GM12878 (cell line): ENCODE results near the gene MID1. TPM values are rescaled to one million over a fixed set of nuclear protein-coding genes. Genes with fewer than 3 reads are reported as not detected.

ENCODE experiments used
- ATAC-seq: fragments of 200-7000 bp; cut with Tn5 transposase; 3 replicates; pipeline ENCODE4 v1.9.1; 2020; ENCODE audit warnings: mild to moderate bottlenecking, moderate library complexity
- BruUV-seq: library from RNA; stranded (reverse); fragments of 400-500 nt; replicated peaks from 2 replicates; lab custom pipeline; 2021; lab: Mats Ljungman, UMichigan
- CTCF ChIA-PET: fragments of 300-600 bp; sonication (Branson Sonifier 250); formaldehyde crosslinking; extraction: SDS; loops from one replicate; lab custom pipeline; 2021; ENCODE audit warnings: inconsistent platforms; lab: Yijun Ruan, JAX
- POLR2A ChIA-PET: fragments of 350-600 bp; formaldehyde crosslinking; extraction: SDS; loops from one replicate; lab custom pipeline; 2021; ENCODE audit warnings: inconsistent platforms; lab: Charles Lee
- RAD21 ChIA-PET: fragments of 300-600 bp; sonication (Branson Sonifier 250); formaldehyde crosslinking; loops from one replicate; lab custom pipeline; 2023; ENCODE audit warnings: antibody characterized with exemption; ENCODE audit not compliant: unreplicated experiment; lab: Charles Lee
- SMC1A ChIA-PET: fragments of 300-600 bp; sonication (Branson Sonifier 250); formaldehyde crosslinking; loops from one replicate; lab custom pipeline; 2023; ENCODE audit not compliant: unreplicated experiment, uncharacterized antibody; lab: Charles Lee
- DNase-seq: peaks from one replicate; pipeline ENCODE4 v3.0.0-alpha.2; 2011; ENCODE audit warnings: low read depth, low spot score
- FAIRE-seq: peaks from 3 replicates; lab custom pipeline; 2011; peaks lifted over from hg19 to GRCh38; lab: Jason Lieb, UNC
- H2AFZ ChIP-seq: 2 replicates; pipeline ENCODE4 v1.6.0; 2011; ENCODE audit warnings: low read depth, low read length, control low read depth; ENCODE audit not compliant: control insufficient read depth
- H3K27ac ChIP-seq: 2 replicates; pipeline ENCODE4 v1.5.1; 2011; ENCODE audit warnings: control low read depth; ENCODE audit not compliant: control insufficient read depth, insufficient read depth
- H3K27me3 ChIP-seq, 2 experiments: replicated peaks in 1 of 2; 2 replicates each; pipeline versions ENCODE4 v1.6.0 to v1.6.1; 2011; ENCODE audit warnings: low read length in 1 of 2; ENCODE audit not compliant: control insufficient read depth in 2 of 2, insufficient read depth in 2 of 2
- H3K36me3 ChIP-seq, 2 experiments: 2 replicates each; pipeline ENCODE4 v1.5.1; 2011; ENCODE audit warnings: low read length in 1 of 2; ENCODE audit not compliant: control insufficient read depth in 2 of 2, insufficient read depth in 2 of 2
- H3K4me1 ChIP-seq: 2 replicates; pipeline ENCODE4 v1.6.1; 2011; ENCODE audit warnings: mild to moderate bottlenecking, low read length, moderate library complexity, mixed read lengths; ENCODE audit not compliant: control insufficient read depth, insufficient read depth
- H3K4me2 ChIP-seq: 2 replicates; pipeline ENCODE4 v1.6.0; 2011; ENCODE audit warnings: control low read depth; ENCODE audit not compliant: control insufficient read depth, insufficient read depth
- H3K4me3 ChIP-seq: fragments of 200-600 bp; sonication (generic); 2 replicates; pipeline ENCODE4 v1.5.1; 2016
- H3K79me2 ChIP-seq: 2 replicates; pipeline ENCODE4 v1.6.0; 2011; ENCODE audit warnings: low read length; ENCODE audit not compliant: control insufficient read depth, insufficient read depth
- H3K9ac ChIP-seq: 2 replicates; pipeline ENCODE4 v1.8.0; 2011; ENCODE audit warnings: low read length, control low read depth, mixed read lengths; ENCODE audit not compliant: control insufficient read depth, insufficient read depth
- H3K9me3 ChIP-seq: replicated peaks from 3 replicates; pipeline ENCODE4 v1.5.1; 2011; ENCODE audit warnings: mild to moderate bottlenecking, low read length; ENCODE audit not compliant: control insufficient read depth, insufficient read depth
- H4K20me1 ChIP-seq: 2 replicates; pipeline ENCODE4 v1.6.0; 2011; ENCODE audit not compliant: control insufficient read depth, insufficient read depth
- CTCF ChIP-seq, 3 experiments: IDR thresholded peaks in 2 of 3; conservative IDR thresholded peaks in 1 of 3; 2 replicates each; pipeline ENCODE4 v1.5.1; 2011; ENCODE audit warnings: low read depth in 3 of 3, low read length in 3 of 3, mild to moderate bottlenecking in 3 of 3, control low read depth in 2 of 3, moderate library complexity in 2 of 3, inconsistent platforms in 1 of 3, mixed read lengths in 1 of 3; ENCODE audit not compliant: control insufficient read depth in 2 of 3, insufficient read depth in 1 of 3; ENCODE audit errors: extremely low read depth in 1 of 3
- IRF3 ChIP-seq: fragments of 450-650 bp; IDR thresholded peaks from 2 replicates; pipeline ENCODE4 v1.6.1; 2014; ENCODE audit warnings: mild to moderate bottlenecking
- MTA2 ChIP-seq: fragments of 450-650 bp; IDR thresholded peaks from 2 replicates; pipeline ENCODE4 v1.6.1; 2016; ENCODE audit warnings: low read depth, mild to moderate bottlenecking, moderate library complexity
- PAX8 ChIP-seq: fragments of 450-650 bp; IDR thresholded peaks from 2 replicates; pipeline ENCODE4 v1.6.1; 2017; ENCODE audit warnings: mild to moderate bottlenecking, moderate library complexity
- RCOR1 ChIP-seq: conservative IDR thresholded peaks from 2 replicates; pipeline ENCODE4 v1.6.1; 2012; ENCODE audit warnings: low read depth, low read length, improper control_type of control experiment
- YBX1 ChIP-seq: fragments of 450-650 bp; IDR thresholded peaks from 2 replicates; pipeline ENCODE4 v1.6.1; 2016; ENCODE audit warnings: antibody characterized with exemption
- WGBS: methylation state at CpG from one replicate; pipeline ENCODE4 v1.1.6; 2016; ENCODE audit warnings: low lambda C conversion rate; ENCODE audit not compliant: insufficient replicate concordance, insufficient coverage; ENCODE audit errors: missing lambda C conversion rate; 5-methylcytosine and 5-hydroxymethylcytosine counted together
- in situ Hi-C: fragments of 300-500 bp; cut with MboI; formaldehyde crosslinking; loops from 9 replicates; pipeline ENCODE4 v1.14.3; 2018; ENCODE audit warnings: mixed read lengths
- intact Hi-C: fragments of 100-400 bp; cut with micrococcal nuclease; formaldehyde crosslinking; loops from one replicate; pipeline ENCODE4 v1.14.2; 2022; ENCODE audit not compliant: unreplicated experiment
- polyA plus RNA-seq, 11 experiments: library from polyadenylated mRNA; depleted of rRNA in 4 of 11; unstranded in 6 of 11; stranded (reverse) in 5 of 11; fragments of >200 nt; fragmentation: Nextera tagmentation in 4 of 11; fragmentation: Illumina TruSeq in 1 of 11; extraction: Ambion mirVana in 4 of 11; extraction: Trizol in 1 of 11; gene quantifications; 1 replicate in 1 of 11; 2 replicates in 10 of 11; pipeline versions ENCODE4 v1.2.1 to v1.2.3, GENCODE V29; 2011 to 2016; ENCODE audit warnings: inconsistent platforms in 2 of 11, missing spikeins in 2 of 11, low read depth in 1 of 11
- total RNA-seq, 4 experiments: library from RNA; depleted of rRNA in 3 of 4; stranded (reverse); fragments of >200 nt in 3 of 4; fragmentation: Illumina TruSeq in 1 of 4; extraction: Trizol in 1 of 4; gene quantifications; 2 replicates each; pipeline versions ENCODE4 v1.2.1 to v1.2.3, GENCODE V29; 2013 to 2021

Gene MID1
- total and polyA plus RNA-seq, 10 of the 15 experiments (the other 5 are each of a cell fraction or from before 2014, with no cell fraction given), result 0.04 to 0.51 (median 0.14) TPM; not detected in 1

- TF ChIP-seq CTCF (IDR thresholded peaks at IDR 0.05 in 2 of 3, conservative IDR thresholded peaks at IDR 0.05 in 1 of 3; ENCODE audit: control insufficient read depth in 2 of 3, extremely low read depth in 1 of 3, insufficient read depth in 1 of 3, low read depth in 3 of 3, low read length in 3 of 3), result no peak
These were observed 106.4 kb downstream of the MID1 start (continued) for GRCh38 chrX:10513974-10514373.

GRCh38 chrX:10512741-10513140, 107.6 kb downstream of the MID1 start:
- 4% methylated on average over 3 of the region's 3 CpGs for WGBS
- Histone ChIP-seq H3K4me1 (no peaks in the 10 kb centered on the region), H3K27me3 (no peaks in the 10 kb centered on the region), H3K4me3 (no peak overlapping the region), H3K27ac (no peak overlapping the region), H2AFZ (no peak overlapping the region), H3K79me2 (no peaks in the 10 kb centered on the region), H3K9me3 (no peaks in the 10 kb centered on the region), H3K9ac (no peak overlapping the region), H3K36me3 (no peaks in the 10 kb centered on the region)
- FAIRE-seq, result no peak
- in situ Hi-C loops, result no loop called here
- ChIA-PET RAD21 (no interaction called here), CTCF (interaction anchor here (1.3 kb wide), 1 partner anchor 322 kb away, joined by 3 read pairs; no protein-coding TSS in a partner anchor), SMC1A (no interaction called here)
- no peak for DNase-seq
- no peak for ATAC-seq
- TF ChIP-seq IRF3 (no peak), RCOR1 (no peak), PAX8 (no peak), YBX1 (no peak), MTA2 (no peak)
- TF ChIP-seq, all 136 proteins: peak for 0
- POLR2A ChIA-PET, result no interaction called here
- no peak overlapping the region for H3K4me2 ChIP-seq
- intact Hi-C loops, result no loop called here
- no peaks in the 10 kb centered on the region for H4K20me1 ChIP-seq
- BruUV-seq, result no TSS peak
